Fibroblast of lung (primary cell): ENCODE data around the gene ICA1L.

Experiments used
- EZH2 ChIP-seq: IDR thresholded peaks from 2 replicates; pipeline ENCODE4 v1.5.1; 2012; ENCODE audit warnings: low read length, control low read depth, mild to moderate bottlenecking; ENCODE audit errors: missing control alignments
- TF ChIP-seq, protein P1 (sequence below), 2 donors: IDR thresholded peaks in 1 of 2; conservative IDR thresholded peaks in 1 of 2; 1 replicate in 1 of 2; 2 replicates in 1 of 2; pipeline ENCODE4 v1.5.1; 2011 to 2012; ENCODE audit warnings: low read length in 2 of 2, control low read depth in 1 of 2, inconsistent platforms in 1 of 2, low read depth in 1 of 2, mild to moderate bottlenecking in 1 of 2

DNA sequence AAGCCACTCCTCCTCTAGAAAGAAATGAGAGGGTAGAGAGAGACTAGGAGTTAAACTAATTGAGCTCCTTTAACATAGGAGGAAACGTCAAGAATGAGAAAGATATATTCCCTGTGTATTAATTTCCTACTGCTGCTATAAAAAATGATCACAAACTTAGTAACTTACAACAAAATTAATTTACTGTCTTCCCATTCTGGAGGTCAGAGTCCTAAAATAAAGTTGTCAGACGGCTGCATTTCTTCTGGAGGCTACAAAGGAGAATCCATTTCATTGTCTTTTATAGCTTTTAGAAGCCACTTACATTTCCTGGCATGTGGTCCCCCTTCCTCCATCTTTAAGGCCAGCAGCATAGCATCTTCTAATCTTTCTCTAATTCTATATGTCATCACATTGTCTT, 26.9 kb downstream of the ICA1L start:
- TF ChIP-seq, protein P1, sequence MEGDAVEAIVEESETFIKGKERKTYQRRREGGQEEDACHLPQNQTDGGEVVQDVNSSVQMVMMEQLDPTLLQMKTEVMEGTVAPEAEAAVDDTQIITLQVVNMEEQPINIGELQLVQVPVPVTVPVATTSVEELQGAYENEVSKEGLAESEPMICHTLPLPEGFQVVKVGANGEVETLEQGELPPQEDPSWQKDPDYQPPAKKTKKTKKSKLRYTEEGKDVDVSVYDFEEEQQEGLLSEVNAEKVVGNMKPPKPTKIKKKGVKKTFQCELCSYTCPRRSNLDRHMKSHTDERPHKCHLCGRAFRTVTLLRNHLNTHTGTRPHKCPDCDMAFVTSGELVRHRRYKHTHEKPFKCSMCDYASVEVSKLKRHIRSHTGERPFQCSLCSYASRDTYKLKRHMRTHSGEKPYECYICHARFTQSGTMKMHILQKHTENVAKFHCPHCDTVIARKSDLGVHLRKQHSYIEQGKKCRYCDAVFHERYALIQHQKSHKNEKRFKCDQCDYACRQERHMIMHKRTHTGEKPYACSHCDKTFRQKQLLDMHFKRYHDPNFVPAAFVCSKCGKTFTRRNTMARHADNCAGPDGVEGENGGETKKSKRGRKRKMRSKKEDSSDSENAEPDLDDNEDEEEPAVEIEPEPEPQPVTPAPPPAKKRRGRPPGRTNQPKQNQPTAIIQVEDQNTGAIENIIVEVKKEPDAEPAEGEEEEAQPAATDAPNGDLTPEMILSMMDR (conservative IDR thresholded peaks at IDR 0.05 in 1 of 2, IDR thresholded peaks at IDR 0.05 in 1 of 2; ENCODE audit: low read depth in 1 of 2, low read length in 2 of 2) = no peak
- no peak for TF ChIP-seq EZH2
